Stimulated activated CD8-positive, alpha-beta memory T cell treated with anti-CD3 and anti-CD28 coated beads, Interleukin-4, amount 100 ng/mL, for 48 hours (primary cell): Measurements from ENCODE around the gene MSH2.
"Not testable (repeated sequence)": the region's sequence is repeated elsewhere in the genome, so short reads cannot be mapped to it uniquely, and the experiment has no call there.

Source experiments
- DNase-seq: peaks from one replicate; pipeline ENCODE4 v3.0.0-alpha.2; 2020

Gene MSH2

DNA sequence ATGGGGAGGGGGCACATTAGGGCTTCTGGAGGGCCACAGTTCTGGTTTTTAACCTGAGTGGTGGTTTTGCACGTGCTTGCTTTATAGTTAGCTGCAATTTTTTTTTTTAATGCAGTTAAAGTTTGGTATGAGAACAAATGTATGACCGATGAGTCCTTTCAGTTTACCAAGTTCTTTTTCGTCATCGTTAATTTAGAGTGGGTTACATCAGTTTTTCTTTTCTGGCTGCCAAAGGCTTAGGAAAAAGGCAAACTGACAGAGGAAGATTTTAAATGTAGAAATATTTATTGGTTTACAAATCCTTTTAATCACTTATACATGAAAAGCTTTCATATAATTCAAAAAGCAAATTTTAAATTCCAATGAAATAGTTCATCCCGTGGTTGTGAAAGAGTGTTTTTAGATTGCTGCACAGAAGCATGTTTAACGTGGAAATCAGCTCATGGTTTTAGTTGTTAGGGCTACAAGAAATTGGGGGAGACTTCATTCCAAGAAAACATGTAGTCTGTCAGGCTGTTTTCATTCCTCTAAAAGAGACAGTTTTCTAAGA, 82.9 kb downstream of the MSH2 start:
- no peak for DNase-seq

DNA sequence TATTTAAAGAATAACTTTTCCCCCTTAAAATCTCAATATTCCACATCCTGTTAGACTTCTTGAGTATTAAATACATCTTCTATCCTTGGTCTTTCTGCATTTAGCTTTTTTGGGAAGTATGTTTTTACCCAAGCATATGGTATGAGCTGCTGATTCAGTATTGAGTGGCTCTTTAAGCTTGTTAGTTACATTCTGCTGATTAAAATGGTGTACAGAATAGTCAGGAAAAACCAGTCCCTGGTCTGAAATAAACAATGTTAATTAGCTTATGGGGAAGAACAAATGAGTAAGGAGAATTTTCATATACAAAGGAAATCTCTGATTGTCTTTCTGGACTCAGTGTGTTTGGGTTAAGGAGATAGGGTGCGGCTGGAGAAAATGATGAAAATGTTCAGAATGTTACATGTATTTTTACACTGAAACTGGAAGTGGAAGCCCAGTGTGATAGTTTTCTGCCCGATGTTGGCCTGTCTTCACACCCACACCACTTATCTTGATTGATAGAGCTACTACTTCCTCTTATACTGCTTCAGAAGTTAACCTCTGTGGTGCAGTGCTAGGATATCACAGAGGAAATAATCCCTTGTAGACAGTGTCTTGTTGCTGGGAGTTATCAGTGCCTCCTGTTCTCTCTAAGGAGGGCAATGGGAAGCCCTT, 84.0 kb downstream of the MSH2 start:
- no peak for DNase-seq

- no peak for DNase-seq
Observed at GRCh38 chr2:47487498-47487875, 84.5 kb downstream of the MSH2 start.

DNA sequence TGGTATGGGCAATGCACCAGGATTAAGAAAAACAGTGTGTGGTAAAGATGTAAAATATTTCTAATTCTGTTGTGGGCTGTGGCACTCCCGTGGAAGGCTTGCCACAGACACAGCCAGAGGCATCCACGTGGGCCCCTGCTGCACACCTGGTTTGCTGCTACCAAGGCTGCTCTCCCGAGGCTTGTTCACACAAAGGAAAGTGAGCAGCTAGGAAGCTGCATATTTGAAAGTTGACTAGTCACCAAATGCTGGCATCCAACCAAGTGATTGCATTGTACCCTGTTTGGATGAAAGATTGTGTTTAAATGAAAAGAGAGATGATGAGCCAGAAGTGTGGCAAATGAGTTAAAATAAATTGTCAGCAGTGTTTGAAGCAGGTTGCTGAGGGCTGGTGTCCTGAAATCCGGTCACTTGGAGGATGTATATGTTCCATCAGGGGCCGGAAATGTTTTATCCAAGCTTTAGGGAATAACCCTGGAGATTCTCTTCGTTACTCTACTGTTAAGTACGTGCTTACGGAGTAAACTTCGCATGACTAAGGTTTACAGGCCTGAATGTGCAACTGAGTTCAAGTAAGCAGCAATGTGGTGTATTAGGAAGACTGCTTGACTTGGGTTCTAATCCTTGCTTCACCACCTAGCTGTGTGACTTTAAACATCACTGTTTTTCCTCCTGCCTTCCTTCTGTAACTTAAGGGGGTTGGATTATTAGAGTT, 86.1 kb downstream of the MSH2 start:
- no peak for DNase-seq

DNA sequence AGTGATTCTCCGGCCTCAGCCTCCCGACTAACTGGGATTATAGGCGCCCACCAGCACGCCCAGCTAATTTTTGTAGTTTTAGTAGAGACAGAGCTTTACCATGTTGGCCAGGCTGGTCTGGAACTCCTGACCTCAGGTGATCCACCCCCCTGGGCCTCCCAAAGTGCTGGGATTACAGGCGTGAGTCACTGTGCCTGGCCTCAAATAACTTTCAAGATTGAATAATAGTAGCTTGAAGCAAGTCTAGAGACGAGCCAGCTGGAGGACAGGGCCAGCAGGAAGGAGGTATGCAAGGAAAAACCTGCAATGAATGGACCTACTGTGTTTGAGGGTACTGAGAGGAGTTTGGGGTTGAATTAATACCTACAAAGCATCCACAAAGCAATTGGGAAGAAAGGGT, 87.5 kb downstream of the MSH2 start:
- no peak for DNase-seq

DNA sequence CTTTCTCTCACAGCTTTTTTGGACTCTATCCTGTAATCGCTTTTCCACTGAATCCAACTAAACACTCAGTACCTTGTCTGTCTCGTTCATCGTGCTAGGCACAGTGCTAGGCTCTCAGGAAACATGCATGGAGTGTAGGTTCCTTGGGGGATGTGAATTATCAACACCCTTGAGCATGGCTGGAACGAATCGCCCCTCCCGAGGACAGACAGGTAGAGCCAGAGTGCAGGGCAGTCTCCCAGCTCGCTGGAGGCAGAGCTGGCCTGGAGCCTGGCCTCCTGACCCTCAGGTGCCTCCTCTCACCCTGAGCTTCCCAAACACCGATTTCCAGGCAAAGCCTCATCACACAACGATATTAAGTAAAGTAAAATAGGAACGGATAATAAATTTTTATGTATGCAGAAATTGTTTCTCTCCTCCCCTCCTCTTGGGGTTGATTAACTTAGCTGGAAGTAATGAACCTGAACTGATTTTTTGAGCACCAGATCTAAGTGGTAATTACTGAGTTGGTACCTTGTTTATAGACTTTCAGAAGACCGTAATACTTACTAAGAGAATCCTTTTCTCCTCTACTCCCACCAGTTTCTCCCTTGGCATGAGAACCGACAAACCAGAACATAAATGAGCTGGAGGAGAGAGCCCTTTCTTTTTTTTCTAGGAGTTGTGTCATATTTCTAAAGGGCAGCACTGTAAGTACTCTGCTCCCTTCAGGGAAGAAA, 90.5 kb downstream of the MSH2 start:
- no peak for DNase-seq

GRCh38 chr2:47494267-47495130, 91.5 kb downstream of the MSH2 start:
- DNase-seq = no peak

DNA sequence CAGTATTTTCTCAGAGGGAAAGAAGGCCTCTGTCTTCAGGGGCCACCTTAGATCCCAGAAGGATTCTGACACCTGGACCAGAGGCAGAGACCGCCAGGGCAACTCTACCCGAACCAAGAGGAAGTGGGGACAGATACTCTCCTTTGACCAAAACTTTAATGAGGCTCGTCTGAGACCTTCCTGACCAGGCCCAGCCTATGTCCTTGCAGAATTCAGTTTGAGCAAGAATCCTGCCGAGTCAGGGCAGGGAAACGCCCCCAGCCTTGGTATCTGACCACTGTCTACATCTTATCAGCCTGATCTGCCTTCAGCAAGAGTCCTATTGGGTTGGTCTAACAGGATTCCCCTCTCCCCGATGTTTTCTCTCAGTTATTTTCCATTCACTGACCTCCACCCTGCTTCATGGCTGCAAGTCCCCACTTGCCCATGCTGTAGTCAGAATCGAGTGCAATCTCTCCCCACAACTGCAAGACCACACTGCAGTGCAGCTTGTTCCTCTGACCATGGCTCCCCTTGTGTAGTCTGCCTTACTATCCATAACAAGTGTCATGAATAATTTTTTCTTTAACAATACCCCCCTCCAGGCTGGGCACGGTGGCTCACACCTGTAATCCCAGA, 95.0 kb downstream of the MSH2 start:
- no peak for DNase-seq

- DNase-seq = no peak
Observed at GRCh38 chr2:47499093-47499492, 96.1 kb downstream of the MSH2 start.

GRCh38 chr2:47499621-47500309, 96.8 kb downstream of the MSH2 start:
- DNase-seq = no peak

DNA sequence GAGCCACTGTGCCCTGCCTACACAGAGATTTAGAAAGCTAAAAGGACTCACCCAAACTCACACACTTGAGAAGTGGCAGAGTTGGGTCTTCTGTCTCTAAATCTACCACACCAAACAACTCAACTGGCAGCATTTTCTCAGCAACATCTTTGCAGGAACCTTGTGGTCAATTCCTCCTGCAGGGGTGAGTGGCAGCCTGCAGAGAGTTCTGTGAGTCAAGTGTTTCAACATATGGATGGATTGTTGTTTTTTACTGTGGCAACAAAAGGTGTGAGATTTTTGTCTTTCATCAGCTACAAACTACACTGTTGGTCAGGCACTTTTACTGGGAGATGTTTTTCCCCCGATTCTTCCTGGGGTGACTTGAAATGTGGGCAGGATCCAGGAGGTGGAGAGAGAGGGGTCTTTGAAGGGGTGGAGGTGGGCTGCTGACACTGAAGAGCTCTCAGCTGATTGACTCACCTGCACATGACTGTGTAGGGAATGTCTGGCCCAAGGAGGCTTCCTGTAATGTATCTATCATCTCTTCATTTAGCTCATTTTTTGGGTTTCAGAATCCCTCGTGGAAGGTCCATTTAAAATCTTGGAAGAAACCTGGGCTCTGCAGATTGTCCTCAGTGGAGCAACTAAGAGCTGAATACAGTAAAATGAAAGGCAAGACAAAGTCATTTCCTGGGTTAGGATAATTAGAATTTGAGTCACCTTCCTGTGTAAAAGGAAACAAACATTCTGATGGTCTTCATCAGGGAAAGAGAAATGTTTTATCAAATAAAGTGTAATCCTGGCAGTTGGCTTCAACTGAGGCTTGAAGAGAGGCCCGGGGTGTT, 98.6 kb downstream of the MSH2 start:
- DNase-seq = no peak

GRCh38 chr2:47502498-47502897, 99.5 kb downstream of the MSH2 start:
- not testable (repeated sequence) for DNase-seq

- DNase-seq = no peak
Observed at GRCh38 chr2:47503481-47504070, 100.6 kb downstream of the MSH2 start.

GRCh38 chr2:47504174-47504810, 101.3 kb downstream of the MSH2 start:
- DNase-seq = no peak

DNA sequence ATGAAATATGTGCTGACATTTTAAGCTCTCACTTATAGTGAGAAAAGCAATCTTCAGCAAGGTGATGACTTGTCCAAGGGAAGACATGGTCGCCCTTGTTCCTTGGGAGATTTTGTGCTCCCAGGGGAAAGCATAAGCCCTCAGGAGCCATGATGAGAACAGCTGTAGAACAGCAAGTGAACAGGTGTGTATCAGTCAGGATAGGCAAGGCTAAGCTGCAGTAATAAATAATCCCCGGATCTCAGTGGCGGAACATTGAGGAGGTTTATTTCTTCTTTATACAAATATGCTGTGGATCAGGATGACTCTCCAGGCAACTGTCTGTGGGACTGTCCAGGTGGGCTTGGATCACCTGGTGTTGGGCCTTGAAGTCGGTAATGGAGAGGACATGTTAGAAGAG, 103.1 kb downstream of the MSH2 start:
- no peak for DNase-seq

- no peak for DNase-seq
Observed at GRCh38 chr2:47506436-47506835, 103.5 kb downstream of the MSH2 start.

DNA sequence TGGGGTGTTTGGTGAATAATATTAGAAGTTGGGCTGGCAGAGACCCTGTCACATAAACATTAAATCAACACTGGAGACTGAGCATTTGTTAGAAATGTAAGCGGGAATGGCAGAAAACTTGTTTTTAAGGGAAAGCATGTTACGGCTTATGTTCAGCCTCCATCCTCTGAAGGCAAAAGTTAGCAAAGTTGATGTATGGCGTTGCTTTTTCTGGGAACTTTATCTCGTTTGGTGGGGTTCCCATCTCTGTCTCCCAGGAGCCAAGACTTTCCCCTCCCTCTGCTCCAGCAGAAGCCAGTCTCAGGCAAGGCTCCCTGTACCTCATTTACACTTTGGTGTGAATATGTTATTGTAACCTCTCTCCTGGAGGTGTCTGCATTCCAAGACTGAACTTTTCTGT, 105.1 kb downstream of the MSH2 start:
- no peak for DNase-seq

DNA sequence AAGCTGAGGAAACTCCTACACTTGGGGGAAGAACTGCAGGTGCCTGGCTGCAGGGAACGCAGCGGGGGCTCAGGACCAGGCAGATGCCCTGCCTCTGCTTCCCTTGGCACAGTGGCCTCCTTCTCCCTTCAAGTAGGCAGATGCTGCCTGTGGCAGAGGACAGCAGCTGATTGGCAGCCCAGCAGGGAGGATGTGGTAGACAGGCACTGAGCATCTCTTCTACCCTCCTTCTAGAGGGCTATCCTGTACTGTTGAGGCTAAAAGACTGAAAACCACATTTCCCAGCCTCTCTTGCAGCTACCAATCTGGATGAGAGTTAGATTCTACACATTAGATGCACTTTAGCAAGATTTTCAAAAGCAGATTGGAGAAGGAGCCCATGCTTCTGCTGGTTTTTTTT, 105.7 kb downstream of the MSH2 start:
- no peak for DNase-seq

DNA sequence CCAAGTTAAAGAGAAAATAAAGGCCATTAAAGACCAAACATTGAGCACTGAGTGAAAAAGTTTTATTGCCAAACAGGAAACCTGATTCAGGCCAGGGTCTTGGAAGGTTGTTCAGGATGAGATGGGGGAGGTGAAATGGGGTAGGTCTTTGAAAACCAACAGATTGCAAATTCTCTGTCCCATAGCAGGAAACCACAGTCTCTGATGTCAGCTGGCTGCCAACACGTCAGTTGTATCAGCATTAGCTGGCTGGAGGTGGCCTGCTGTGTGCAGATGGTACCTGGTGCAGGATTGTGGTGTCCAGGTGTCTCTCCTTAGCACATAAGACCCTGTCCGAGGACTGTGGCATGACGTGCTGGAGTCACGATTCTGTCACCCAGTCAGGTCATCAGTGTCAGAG, 106.3 kb downstream of the MSH2 start:
- DNase-seq = no peak

DNA sequence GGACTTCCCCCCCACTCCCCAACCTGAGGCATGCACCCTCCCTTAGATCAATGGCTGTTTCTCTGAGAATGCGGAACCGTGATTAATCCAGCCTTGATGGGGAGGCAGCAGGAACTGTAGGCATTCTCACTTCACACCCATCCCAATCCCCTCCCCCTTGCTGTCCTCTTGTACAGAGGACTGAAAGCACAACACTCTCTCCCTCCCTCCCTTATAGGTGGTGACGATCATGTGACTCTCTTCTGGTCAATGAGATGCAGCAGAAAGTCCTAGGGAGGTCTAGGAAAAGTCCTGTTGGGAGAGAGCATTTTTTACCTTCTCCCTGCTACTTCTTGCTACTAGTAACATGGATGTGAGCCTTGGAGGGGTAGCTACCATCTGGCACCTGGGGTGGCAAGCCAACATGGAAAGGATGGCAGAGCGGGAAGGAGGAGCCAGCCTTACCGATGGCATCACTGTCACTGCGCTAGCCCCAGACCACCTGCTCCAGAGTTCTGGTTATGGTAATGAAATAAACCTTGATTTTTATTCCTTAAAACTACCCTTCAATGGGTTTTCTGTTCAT, 106.9 kb downstream of the MSH2 start:
- no peak for DNase-seq
